IPS-NIHi11 (cell line): Measurements from ENCODE around the gene PLPP2.
A peak's percentile ranks its signal among the peaks of the same experiment; 100 is the strongest.

Experiments
- DNase-seq: peaks from one replicate; pipeline ENCODE4 v3.0.0; 2012; ENCODE audit warnings: mixed read lengths, low spot score

PLPP2 gene

GRCh38 chr19:315811-316210, 24.6 kb upstream of the PLPP2 start:
- DNase-seq = no peak

- DNase-seq = no peak
Measured at GRCh38 chr19:313988-314815, 23.0 kb upstream of the PLPP2 start.

GRCh38 chr19:313169-313987, 22.2 kb upstream of the PLPP2 start:
- DNase-seq = no peak

- DNase-seq = no peak
Measured at GRCh38 chr19:311813-312261, 20.6 kb upstream of the PLPP2 start.

- DNase-seq = no peak
Measured at GRCh38 chr19:310781-311496, 19.7 kb upstream of the PLPP2 start.

- no peak for DNase-seq
Measured at GRCh38 chr19:310141-310651, 19.0 kb upstream of the PLPP2 start.

GRCh38 chr19:309206-309565, 18.0 kb upstream of the PLPP2 start:
- DNase-seq = no peak

GRCh38 chr19:308471-309205, 17.4 kb upstream of the PLPP2 start:
- no peak for DNase-seq

GRCh38 chr19:307793-308420, 16.7 kb upstream of the PLPP2 start:
- no peak for DNase-seq

GRCh38 chr19:307111-307531, 15.9 kb upstream of the PLPP2 start:
- DNase-seq = no peak

GRCh38 chr19:306151-306900, 15.1 kb upstream of the PLPP2 start:
- DNase-seq = no peak

- no peak for DNase-seq
Measured at GRCh38 chr19:305240-306150, 14.3 kb upstream of the PLPP2 start.

GRCh38 chr19:296476-297225, 5.4 kb upstream of the PLPP2 start:
- no peak for DNase-seq

GRCh38 chr19:295687-296370, 4.6 kb upstream of the PLPP2 start:
- no peak for DNase-seq

- DNase-seq = peak; percentile 88
Measured at GRCh38 chr19:294946-295686, 3.9 kb upstream of the PLPP2 start.

GRCh38 chr19:294341-294945, 3.2 kb upstream of the PLPP2 start:
- no peak for DNase-seq
